ENCODE results near the gene MRGPRX4.

The MRGPRX4 gene

DNA sequence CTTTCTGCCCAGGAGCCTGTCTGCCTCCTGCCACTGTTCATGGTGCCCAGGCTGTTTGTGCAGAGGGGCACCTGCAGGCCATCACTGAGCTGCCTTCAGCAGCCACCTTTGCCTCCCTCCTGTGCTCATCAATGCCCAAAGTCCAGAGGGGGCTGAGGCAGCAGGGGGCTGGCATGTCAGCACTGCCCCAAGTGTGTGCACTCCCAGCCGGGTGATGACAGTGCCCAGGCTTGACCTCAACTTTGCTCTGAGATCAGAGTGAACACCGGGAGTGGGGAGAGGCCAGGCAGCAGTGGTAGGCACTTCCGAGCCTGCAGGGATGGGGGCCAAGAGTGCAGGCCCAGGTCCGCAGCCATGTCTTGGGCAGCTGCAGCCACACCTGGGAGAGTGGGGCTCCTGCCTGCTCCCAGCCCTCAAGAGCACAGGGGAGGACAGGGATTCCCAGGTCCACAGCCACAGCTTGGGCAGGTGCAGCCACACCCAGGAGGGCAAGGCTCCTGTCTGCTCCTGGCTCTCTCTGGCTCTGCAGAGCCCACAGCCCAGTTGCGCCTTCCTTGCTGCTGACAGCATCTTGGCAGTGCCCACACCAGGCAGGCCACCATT lies 48.7 kb downstream of the MRGPRX4 start:
- DNase-seq, result no peak

DNA sequence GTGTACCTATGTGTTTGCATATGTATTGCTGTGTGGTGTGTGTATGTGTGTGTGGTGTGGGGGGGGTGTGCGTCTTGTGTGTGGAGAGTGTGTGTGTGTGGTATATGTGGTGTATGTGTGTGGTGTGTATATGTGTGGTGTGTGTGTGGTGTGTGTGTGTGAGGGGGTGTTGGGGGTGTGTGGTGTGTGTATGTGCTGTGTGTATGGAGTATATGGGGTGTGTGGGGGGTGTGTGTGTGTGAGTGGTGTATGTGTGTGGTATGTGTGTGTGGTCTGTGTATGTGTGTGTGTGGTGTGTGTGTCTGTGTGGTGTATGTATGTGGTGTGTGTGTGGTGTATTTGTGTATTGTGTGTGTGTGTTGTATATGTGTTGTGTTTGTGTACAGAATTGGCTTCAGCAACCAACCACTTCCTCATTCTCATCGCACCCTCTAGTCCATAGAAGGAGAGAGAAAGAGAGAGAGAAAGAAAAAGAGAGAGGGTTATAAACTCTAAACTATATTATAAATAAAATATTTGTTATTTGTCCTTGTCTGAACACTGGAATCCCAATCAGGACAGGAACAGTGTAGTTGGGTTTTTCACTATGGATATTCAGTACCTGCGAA lies 50.3 kb downstream of the MRGPRX4 start:
- DNase-seq, result no peak

Measured in NCI-H2171 treated with DMSO at 0.1 percent for 48 hours (cell line).